GM19240 (cell line): Measurements from ENCODE around the gene XRRA1.
"Not testable (repeated sequence)": the region's sequence is repeated elsewhere in the genome, so short reads cannot be mapped to it uniquely, and the experiment has no call there.

Experiments
- DNase-seq: peaks from one replicate; pipeline ENCODE4 v3.0.0; 2011; ENCODE audit warnings: low spot score; ENCODE audit not compliant: insufficient read length

Gene XRRA1, protein sequence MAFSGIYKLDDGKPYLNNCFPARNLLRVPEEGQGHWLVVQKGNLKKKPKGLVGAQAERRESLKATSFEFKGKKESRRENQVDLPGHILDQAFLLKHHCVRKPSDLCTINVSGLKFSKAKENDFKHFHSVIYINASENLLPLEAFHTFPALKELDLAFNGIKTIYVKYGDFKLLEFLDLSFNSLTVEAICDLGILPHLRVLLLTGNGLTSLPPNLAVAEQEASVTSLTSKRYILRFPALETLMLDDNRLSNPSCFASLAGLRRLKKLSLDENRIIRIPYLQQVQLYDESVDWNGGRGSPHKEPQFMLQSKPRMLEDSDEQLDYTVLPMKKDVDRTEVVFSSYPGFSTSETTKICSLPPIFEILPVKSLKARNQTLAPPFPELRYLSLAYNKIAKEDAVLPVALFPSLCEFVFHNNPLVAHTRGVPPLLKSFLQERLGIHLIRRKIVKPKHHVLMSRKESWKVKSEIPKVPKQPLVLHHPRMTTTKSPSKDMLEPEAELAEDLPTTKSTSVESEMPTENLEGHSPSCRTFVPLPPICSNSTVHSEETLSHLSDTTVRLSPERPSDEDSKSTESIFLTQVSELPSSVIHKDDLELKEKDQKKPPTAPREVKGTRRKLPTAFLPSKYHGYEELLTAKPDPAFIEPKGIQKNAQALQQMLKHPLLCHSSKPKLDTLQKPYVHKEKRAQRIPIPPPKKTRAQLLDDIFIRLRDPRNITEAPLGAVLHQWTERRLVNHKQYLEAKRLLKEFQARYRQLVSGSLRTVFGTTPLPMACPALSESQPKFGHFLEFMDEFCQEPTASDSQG

GRCh38 chr11:74948898-74949752 lies at the start of gene XRRA1, which contains the start of gene SPCS2:
TSS of gene XRRA1 (minus strand) at chr11:74949091. CDS start at chr11:74940878, 8,213 bp downstream.
TSS of gene SPCS2 (plus strand) at chr11:74949266. CDS start at chr11:74949286, 20 bp downstream.
- DNase-seq, result peak; percentile 83

DNA sequence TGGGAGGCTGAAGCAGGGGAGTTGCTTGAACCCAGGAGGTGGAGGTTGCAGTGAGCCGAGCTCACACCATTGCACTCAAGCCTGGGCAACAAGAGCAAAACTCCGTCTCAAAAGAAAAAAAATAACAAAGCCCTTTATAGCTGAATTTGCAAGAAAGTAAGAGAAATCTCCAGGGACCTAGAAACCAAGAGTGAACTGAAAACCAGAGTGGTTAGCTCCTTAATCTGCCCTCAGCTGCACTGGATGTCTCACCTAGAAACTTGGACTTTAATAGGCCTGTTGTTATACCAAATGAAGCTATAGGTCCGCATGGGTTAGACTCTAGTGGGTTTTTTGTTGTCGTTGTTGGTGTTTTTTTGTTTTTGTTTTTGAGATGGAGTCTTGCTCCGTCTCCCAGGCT lies 44.0 kb upstream of the XRRA1 start:
- DNase-seq, result no peak

GRCh38 chr11:74990941-74991340 lies 42.0 kb upstream of the XRRA1 start:
- DNase-seq, result no peak

DNA sequence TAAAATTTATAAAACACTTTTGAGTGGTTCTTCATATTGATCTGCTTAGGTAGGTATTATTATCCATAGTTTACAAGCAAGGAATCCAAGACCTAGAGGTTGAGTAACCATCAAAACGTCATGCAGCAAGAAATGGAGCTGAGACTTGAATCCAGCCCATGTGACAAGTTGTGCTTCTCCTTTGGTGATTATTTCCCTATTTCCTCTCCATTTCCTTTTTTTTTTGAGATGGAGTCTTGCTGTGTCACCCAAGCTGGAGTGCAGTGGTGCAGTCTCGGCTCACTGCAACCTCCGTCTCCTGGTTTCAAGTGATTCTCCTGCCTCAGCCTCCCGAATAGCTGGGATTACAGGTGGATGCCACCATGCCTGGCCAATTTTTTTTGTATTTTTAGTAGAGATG lies 41.3 kb upstream of the XRRA1 start:
- not testable (repeated sequence) for DNase-seq

GRCh38 chr11:74989260-74989638 lies 40.4 kb upstream of the XRRA1 start:
- DNase-seq, result peak; percentile 5

GRCh38 chr11:74988541-74989259 lies 39.8 kb upstream of the XRRA1 start, which contains the start of gene NEU3:
TSS of gene NEU3 (plus strand) at chr11:74988933. CDS start at chr11:74989061, 128 bp downstream.
- peak; percentile 76 for DNase-seq

GRCh38 chr11:74984730-74985129 lies 35.8 kb upstream of the XRRA1 start:
- DNase-seq, result no peak

DNA sequence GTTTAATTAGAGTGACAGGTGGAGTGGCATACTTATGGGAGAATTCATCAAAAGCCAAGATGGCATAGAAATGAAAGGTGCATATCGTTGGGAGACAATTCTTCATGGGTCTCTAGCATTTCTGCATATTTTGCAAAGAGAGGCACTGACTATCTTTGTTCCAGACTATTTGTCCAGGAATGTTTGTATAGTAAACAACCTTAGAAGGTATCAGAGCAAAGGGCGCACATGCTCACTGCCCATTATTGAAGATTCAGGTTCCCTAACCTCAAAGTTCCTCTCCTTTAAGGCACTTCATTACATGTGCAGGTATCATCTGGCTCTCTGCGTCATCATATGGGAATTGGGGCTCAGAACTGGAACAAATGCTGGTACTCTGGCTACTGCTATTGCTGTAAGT lies 35.2 kb upstream of the XRRA1 start:
- no peak for DNase-seq

GRCh38 chr11:74981888-74982287 lies 33.0 kb upstream of the XRRA1 start:
- DNase-seq, result no peak

DNA sequence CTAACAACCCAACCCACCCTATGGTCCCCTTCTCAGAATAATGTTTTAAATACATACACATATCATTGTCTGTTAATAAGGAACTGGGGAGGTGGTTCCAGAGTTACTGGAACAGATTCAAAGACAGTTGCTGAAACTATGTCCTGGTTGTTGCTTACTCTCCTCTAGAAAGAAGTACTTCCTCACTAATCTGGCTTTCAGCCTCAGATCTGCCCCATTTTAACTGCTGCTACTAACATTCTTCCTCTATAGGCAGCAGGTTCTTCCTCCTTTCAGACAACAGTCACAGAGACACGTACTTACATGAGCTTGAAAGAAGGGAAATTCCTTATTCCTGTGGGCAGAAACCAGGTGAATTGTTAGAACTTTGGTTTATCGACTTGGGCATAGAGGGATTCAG lies 31.7 kb upstream of the XRRA1 start:
- DNase-seq, result no peak

DNA sequence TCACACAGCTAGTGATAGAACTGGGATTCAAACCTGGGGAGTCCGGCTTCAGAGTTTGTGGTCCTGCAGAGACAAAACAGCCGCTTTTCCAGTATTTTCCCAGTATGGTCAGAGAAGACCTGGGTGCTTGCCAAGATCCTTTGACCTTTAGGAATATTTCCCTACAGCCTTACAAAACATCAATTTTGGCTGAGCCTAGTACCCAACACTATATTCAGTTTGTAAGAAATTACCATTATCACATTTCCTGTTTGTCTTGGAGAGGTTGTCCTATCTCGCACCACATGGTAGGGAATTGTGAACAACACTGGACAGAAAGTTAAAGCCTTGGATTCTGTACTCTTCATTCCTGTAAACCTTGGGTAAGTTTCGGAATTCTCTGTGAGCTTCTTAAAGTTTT lies 29.1 kb upstream of the XRRA1 start:
- DNase-seq, result no peak

DNA sequence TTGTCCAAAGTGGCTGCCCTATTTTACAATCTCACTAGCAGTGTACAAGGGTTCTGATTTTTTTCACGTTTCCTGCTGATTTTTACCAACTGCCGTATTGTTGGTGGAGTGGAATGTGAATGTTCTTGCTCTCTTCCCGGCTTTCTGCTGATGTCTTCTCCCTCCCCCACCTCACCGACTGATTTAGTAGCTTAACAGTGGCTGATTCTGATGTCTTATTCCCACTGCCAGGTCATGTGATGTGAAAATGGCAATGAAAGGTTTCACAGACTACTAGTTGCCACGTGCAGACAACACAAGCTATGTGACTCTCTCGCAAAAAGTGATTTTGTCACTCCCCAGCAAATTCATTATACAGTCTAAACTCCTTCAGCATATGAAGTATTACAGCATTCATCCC lies 22.5 kb upstream of the XRRA1 start:
- no peak for DNase-seq

DNA sequence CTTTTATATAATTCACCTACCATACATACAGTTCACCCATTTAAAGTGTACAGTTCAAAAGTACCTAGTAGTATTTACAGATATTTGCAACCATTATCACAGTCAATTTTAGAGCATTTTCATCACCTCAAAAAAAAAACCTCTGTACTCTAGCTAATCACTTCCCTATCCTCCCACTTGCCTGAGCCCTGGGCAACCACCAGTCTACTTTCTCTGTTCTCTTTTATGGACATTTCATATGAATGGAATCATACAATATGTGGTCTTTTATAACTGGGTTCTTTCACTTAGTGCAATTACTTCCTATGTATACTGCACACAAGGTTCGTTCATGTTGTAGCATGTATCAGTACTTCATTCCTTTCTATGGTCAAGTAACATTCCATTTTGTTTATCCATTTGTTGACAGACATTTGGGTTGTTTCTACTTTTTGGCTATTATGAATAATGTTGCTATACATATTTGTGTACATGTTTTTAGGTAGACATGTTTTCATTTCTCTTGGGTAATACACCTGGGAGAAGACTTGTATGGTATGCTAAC lies 22.0 kb upstream of the XRRA1 start:
- DNase-seq, result no peak

DNA sequence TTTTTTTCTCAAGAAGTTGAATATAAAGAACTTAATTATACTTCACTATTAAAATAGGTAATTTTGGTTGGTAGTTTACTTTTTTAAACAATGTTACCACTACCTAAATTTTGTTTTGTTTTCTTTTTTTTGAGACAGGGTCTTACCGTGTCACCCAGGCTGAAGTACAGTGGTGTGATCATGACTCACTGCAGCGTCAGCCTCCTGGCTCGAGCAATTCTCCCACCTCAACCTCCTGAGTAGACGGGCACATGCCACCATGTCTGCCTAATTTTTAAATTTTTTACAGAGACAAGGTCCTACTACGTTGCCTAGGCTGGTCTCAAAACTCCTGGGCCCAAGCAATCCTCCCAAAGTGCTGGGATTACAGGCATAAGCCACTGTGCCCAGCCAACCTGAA lies 17.8 kb upstream of the XRRA1 start:
- no peak for DNase-seq

DNA sequence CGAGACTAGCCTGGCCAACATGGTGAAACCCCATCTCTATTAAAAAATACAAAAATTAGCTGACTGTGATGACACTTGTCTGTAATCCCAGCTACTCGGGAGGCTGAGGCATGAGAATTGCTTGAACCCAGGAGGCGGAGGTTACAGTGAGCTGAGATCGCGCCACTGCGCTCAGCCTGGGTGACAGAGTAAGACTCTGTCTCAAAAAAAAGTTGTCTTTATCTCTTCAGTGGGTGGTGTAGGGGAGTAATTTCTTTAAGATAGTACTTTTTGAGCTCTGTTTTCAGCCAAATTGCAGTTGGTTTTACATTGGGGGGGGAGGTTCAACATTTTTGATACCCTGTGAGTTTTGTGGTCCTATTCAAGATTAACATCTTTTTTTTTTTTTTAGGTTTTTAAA lies 11.2 kb upstream of the XRRA1 start:
- DNase-seq, result not testable (repeated sequence)

GRCh38 chr11:74957937-74958629 lies 9.2 kb upstream of the XRRA1 start:
- no peak for DNase-seq

GRCh38 chr11:74956397-74957015 lies 7.6 kb upstream of the XRRA1 start:
- no peak for DNase-seq

DNA sequence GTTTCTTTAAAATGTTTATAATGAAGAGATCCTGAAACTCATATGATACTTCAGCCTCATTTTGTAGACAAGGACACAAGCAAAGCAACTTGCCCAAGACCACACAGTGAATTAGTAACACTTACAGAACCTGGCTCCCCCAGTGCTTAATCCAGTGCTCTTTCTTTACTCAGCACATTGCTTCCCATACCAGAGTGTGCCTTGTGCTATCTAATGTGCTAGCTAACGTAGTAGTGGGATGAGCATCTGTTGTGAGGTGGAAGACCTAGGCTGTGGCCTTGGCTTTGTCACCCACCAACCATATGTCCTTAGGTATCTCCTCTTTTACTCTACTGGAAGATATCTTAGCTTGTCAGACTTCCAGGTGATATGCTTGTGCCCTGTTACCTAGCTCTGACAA lies 5.3 kb upstream of the XRRA1 start:
- no peak for DNase-seq

DNA sequence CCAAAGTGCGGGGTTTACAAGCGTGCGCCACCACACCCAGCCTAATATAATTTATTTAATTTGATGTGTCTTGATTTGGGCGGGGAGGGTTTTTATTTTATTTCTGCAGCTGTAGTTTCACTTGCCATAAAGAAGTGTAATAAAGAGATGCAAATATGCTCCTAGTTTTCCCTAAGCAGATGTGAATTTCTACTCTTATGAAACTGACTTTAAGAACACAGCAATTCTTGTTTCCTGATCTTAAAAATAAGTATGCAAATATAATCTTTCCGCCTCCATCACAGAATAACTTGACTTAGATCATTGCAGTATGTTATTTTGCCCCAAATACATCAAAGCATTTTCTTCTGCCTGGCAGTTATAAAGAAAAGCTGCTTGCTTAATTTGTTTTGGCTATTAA lies 4.6 kb upstream of the XRRA1 start:
- no peak for DNase-seq

- DNase-seq, result no peak
These were observed 3.9 kb upstream of the XRRA1 start for GRCh38 chr11:74952752-74953151.
